HG03432 (cell line): Measurements from ENCODE around the gene CHRM4.

Source experiments
- ATAC-seq: cut with Tn5 transposase; IDR thresholded peaks from one replicate; pipeline ENCODE4 v1.9.1; 2021; ENCODE audit warnings: mild to moderate bottlenecking, moderate library complexity; ENCODE audit not compliant: unreplicated experiment

The CHRM4 gene

DNA sequence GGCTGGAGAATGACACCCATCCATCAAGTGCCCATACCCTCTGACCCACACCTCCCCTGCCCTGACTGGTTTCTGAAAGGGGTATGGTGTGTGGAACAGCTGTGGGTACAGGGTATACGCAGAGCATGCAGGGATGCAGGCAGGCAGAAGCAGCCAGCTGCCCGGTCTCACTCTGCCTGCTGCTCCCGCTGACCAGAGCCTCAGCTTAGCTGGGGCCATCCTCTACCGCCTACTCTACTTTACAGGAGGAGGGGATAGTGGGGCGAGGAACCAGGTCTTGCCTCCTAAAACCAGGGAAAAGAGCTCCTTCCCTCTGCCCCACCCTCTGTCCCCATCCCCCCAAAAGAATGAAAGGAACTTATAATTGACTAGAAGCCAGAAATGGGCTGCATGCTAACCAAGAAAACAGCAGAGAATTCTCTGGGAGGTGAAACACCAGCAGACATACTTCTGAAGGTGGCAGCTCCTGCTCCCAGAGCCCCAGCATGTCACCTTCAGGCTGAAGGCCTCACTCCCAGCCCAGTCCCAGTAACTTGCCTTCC, 13.0 kb upstream of the CHRM4 start:
- no peak for ATAC-seq

DNA sequence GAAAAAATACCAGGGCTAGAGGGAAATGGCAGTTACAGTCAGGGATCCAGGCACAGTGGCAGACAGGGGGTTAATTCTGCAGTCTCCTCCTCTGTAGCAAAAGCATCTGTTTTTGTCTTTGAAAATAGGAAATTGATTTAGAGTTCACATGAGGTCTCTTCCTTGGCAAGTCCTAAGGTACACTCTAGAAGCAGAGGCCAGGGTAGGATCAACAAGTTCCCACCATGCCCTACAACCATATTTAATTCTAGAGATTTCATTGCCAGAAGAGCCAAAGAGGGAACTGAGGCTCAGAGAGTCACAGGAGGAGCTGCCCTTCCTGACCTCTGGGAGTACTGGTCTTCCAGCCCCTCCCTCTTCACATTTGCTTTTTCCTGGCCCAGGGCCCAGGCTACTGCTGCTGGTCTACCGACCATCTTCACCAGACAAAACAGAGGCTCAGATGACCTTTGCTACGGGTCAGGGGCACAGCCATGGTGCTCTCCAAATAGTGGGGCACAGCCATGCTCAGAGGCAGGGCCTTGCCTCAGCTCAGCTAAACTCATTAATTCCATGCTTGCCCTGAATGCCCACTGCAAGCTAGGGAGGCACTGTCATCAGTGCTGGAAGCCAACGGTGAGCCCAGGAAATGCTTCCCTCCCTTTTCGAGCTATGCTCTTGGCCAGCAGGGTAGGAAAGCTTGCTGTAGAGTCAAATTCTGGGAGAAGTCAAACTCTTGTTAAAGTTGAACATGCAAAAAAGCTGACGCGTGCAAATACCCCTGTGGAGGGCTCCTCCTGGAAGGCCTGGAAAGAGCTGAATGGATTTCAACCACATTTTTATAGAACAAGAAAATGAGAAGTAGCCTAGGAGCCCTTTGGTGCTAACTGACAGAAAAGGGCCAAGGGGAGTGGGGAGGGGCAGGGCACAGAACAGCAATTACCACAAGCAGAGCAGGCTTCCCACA, 11.7 kb upstream of the CHRM4 start:
- ATAC-seq, result no peak

DNA sequence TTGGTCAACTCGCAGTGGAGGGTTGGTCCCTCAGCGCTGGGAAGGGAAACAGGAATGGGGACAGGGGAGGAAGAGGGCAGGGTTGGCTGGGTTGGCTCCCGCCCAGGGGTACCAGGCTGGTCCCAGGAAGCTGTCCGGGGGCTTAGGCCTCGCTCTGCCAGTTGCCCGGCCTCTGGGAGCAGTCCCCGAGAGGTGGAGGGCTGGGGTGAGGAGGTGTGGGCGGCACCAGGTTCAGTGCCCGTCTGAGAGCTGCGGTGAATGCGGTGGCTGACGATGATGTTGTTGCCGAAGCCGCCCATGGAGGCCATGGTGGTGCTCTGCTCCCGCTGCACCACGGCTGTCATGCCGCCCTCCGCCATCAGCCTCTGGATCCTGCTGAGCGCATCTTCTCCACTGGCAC, 6.0 kb upstream of the CHRM4 start:
- no peak for ATAC-seq

DNA sequence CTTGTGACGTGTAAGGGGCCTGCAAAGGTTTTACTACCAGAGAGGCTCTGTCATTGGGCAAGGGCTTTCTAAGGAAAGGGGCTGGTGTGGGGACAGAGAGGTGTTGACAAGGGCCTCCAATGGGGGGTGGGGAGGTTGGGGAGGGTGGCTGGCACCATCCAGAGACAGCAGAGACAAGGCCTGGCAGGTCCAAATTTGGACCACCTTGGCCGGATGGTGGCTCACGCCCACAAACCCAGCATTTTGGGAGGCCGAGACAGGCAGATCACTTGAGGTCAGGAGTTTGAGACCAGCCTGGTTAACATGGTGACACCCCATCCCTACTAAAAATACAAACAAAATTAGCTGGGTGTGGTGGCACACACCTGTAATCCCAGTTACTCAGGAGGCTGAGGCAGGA, 2.2 kb upstream of the CHRM4 start:
- no peak for ATAC-seq

DNA sequence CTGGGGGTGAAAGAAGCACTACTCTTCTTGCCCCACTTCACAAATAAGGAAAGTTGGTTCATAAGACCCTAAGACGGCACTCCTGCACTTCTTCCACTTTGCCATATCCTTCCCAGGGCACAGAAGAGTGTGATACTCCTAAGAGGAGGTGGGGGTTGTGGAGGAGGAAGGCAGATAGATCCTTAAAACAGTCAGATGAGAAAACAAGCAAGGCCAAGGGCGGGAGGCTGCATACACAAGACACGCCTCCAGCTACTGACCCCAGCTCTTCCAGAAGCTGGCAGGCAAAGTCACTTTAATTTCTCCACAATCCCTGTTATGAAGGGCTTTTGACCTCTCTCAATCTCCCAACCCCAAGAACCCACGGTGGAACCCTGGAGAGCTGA, 1.6 kb upstream of the CHRM4 start:
- no peak for ATAC-seq

DNA sequence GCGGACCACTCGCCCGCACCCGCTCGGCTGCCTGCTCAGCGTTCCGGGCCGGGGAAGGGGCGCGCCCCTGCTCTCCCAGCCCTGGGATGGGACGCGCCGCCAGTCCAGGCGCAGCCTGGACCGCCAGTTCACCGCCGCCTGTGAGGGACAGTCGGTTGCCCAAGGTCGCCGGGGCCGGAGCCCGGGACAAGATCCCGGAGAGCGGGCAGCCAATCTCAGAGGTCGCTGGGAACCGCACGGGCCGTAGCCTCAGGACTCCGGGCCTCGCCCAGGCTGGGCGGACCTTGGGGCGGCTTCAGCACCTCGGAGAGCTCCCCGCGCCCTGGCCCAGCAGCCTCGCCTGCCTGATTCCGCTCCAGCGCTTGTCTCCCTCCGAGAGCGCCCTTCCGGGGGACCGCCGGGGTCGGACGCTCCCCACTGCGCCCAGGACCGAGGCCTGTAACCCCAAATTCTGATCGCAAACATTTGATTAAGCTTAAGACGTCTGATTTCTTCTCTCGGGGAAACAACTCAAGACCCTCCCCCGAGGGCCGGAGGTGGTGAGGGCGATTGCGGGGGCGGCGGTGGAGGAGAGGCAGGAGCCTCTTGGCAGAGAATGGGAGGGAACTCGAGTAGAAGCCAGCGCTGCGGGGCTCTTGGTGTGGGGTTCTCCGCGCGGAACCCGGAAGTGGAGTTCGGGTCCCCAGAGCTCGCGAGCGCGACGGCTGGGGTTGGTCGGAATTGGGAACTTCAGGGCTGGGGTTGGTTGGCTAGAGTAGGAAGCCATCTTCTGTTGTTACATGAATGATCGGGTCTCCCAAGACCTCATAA, 1.1 kb upstream of the CHRM4 start:
- ATAC-seq, result peak; percentile 68

DNA sequence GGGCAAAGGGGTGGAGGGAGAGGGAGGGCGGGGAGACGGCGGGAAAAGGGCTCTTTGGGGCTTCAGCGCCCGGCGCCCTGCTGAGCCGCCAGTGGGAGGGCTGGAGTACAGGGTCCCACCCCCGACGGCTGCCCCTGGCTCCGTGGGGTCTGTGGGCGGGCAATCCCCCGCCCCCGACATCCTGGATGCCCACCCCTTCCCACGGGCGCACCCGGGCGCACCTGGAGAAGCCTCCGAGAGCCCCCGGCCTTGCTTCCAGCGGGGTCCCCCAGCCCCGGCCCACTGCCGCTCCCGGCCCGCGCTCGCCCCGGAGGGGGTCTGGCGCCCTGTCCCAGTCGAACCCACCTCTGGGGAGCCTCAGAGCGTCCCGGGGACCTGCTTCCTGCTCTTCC, 394 bp downstream of the CHRM4 start:
- no peak for ATAC-seq

DNA sequence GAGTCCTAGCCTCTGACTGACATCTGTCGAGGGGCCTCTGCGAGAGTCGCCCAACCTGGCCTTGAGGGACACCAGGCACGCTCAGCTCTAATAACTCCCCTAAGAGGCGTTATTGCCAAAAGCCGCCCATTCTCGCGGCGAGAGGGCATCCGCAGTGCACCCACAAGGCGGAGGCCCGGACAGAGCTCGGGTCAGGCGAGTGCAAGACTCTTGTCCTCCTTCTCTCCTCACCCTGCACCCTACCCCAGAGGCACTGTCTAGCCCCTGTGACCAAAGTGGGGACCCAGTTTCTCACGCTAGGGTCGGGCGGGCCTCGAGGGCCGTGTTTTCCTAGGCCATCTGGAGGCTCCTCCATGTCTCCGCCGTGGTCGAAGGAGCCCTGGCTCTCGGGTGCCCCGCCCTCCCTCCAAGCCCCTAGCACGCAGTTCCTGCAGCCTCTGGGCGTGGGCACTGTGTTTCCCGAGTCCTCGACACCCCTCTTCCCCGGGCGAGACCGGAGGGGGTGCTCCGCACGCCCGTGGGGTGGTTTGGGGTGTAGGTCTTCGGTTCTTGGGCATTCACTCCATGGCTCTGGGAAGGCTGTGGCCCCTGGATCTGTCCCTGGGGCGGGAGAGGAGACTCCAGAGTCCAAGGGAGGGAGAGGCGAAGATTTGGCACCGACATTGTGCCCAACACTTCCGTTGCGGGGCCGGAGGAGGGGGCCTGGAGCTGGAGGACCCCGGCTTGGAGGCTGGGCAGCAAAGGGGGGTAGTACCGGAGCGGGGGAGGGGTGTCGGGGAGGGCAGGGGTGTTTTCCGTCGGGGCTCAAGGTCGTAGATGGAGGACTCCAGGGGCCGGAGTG, 1.0 kb downstream of the CHRM4 start:
- ATAC-seq, result no peak

DNA sequence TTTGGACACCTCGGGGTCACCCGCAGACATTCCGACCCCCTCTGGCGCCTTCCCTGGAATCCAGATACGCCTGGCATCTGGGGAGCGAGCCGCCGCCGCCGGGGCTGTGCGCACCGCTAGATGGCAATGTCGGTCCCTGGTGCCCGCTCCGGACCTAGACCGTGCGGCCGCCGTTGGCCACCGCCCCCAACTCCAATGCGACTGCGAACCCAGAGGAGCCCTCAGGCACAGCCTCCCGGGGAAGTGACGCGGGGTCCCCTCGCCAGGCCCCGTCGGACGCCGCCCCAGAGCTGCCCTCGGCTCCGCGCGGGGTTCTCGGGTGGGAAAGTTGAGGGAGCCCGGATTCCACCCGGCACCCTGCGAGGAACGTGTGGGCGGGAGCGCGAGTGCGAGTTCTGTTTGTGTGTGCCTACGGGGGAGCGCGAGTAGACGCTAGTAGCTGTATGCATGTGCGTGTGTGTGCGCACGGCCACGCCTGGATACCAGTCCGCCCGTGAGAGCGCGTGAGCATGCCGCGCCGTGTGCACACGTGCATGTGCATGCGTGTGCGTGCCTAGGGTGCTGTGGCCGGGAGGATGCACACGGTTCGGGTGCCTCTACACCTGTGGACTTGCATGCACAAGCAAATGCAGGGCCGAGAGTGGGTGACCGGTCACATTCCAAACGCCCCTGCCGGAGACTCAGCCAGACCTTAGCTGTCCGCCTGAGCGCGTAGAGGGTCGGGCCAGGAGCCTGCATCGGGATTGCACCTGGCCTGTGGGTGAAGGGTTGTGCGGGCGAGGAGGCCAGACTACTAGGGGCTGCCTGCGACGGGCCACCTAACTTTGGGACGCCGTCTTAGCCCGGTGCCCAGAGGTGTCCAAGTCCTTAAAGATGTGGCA, 1.9 kb downstream of the CHRM4 start:
- ATAC-seq, result peak; percentile 65

DNA sequence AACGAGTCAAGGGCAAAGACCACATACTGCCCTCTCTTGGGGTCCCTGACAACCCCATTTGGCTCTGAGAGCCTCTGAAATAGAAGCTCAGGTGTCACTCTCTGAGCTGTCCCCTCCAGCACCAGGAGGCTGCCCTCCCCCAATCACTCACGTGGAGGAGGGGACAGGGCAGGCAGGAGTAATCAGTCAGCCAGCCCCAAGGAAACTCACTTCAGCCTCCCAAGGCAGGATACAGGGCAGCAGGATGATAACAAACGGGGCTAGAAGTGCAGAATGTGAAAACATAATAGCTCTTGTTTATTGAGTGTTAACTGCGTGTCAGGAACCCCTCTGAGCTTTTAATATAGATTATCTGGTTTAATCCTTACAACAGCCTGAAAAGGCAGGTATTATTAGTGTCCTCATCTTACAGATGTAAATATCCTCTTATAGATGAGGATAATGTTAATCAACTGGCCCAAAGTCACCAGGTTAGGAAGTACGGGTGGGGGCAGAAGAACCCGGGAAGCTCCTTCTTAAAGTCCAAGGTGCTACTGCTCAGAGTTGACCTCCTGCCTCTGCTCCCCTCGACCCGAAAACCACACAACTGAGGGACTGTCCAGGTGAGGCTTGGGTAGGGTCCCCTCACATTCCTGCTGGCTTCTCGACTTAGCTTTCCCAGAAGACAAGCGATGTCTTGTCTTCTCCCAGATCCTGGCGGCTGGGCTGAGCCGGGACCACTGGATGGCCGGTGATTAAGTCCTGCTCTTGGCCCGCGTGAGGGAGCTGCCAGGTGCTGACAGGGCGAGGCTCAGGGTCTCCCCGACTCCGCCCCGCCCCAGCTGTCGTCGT, 2.7 kb downstream of the CHRM4 start:
- no peak for ATAC-seq

DNA sequence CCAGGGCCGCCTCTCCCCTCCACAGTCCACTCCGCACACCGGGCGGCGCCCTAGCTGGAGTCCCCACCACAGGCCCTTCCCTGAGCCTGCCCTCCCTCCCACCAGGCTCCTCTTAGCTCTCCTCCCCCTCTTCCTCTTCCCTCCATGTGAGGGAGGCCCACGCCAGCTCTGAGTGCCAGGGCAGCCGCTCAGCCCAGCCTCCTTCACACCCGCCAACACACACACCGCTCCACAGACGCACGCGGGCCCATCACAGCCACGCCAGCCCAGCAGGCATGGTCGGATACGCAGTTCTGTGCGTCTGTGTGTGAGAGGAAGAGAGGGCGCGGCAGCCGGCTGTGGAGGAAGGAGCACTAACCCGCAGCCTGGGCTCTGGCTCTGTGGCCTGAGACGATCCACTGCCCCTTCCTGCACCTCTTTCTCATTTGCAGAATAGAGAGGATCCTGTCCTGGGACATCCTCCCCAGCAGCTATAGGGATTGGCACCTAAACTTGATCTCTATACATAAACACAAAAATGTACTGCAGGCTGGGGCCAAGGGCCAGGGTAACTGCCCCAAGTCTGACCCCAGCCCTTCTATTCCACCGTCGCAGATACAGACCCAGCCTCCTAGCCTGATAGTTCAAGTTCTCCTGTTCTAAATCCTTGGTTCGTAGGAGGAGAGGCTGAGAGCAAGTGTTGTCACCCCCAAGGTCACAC, 3.5 kb downstream of the CHRM4 start:
- ATAC-seq, result no peak

DNA sequence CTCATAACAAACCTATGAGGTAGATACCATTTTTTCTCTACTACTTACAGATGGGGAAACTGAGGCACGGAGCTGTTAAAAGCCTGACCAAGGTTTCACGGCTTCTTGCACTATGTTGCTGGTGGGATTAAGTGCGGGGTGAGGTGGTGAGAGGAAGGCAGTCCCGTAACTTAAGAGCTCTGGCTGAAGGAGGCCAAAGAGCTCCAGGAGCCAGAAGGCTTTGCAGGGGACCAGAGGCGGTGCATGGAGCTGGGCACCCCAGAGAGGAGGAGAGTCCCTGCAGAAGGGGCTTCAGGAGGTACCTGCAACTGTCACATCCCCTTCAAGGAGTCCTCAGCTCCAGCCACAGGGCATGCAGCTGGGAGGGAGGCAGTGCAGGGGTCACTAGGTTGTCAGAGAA, 4.1 kb downstream of the CHRM4 start:
- ATAC-seq, result no peak

DNA sequence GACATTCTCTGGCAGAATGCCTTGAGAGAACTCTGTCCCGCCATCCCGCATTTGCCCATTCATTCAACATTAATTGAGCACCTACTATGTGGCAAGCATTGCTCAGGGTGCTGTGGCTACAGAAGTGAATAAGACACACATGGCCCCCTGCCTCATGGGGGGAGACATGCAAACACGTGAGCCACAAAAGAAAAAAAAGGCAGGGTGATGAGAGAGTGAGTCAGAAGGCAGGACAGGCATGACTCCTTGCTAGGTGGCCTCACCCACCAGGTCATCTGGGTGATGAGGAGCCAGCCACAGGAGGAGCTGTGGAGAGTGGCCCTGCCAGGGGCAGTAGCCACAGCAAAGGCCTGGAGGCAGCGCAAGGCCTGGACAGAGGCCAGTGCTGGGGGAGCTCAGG, 4.9 kb downstream of the CHRM4 start:
- ATAC-seq, result no peak

DNA sequence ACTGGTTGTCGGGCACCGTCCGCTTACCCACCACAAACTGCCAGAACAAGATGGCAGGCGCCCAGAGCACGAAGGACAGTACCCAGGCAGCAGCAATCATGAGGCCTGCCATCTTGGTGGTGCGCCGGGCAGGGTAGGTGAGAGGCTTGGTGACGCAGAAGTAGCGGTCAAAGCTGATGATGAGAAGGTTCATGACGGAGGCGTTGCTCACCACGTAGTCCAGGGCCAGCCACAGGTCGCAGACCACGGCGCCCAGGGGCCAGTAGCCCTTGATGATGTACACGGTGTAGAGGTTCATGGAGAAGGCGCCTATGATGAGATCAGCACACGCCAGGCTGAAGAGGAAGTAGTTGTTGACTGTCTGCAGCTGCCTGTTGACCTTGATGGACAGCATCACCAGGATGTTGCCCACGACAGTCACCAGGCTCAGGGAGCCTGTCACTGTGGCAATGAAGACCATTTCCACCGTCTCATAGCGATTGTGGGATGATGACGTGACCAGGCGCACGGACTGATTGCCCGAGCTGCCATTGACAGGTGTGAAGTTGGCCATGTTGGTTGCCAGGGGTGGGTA, 5.5 kb downstream of the CHRM4 start:
- ATAC-seq, result no peak

DNA sequence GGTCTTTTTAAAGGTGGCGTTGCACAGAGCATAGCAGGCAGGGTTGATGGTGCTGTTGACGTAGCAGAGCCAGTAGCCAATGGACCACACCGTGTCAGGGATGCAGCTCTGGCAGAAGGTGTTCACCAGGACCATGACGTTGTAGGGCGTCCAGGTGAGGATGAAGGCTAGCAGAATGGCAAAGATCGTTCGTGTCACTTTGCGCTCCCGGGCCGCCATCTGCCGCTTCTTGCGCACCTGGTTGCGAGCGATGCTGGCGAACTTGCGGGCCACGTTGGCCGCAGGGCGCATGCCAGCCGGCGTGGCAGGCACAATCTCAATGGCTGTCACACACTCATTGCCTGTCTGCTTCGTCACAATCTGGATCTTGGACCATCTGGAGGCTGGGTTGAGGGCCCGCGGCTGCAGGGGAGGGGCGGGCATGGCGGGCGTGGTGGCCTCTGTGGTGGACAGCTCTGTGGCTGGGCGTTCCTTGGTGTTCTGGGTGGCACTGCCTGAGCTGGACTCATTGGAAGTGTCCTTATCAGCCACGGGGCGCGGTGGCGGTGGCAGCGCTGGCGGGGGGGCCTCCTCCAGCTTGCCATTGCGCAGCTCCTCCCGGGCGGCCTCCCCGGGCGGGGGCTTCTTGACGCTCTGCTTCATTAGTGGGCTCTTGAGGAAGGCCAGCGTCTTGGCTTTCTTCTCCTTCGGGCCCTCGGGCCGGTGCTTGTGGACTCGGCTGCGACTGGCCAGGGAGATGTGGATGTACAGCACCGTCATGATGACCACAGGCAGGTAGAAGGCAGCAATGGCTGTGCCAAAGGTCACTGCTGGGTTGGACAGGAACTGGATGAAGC, 6.2 kb downstream of the CHRM4 start:
- ATAC-seq, result no peak

DNA sequence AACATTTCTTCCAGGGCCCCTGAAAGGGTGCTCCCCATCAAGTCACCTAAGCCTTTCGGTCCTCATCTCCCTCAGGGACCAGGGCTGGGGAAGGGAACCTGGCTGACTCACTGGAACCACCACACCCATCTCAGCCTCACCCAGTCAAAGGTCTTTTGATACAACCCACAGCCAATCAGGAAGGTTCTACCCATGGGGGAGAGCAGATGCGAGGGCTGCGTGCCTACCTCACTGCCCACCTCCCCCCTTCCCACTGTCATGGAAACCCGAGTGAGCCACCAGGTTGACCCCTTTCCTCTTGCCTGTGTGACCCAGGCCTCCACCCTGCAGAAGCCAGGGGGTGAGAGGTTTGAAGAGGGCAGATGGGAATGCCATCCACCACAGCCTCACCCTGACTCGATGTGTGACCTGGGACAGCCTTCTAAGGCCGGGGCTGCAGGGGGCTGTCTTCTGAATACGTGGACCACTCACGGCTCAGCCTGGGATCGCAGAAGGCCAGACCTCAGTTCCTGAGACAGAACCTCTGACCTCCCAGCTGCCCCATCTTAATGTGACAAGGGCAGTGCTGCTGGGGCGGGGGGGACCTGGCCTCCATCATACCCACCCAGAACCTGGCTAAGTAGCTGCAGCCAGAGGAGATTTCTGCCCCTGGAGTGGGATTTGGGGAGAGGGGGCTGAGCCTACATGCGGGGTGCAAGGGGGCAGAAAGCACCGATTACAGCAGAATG, 7.4 kb downstream of the CHRM4 start:
- no peak for ATAC-seq

DNA sequence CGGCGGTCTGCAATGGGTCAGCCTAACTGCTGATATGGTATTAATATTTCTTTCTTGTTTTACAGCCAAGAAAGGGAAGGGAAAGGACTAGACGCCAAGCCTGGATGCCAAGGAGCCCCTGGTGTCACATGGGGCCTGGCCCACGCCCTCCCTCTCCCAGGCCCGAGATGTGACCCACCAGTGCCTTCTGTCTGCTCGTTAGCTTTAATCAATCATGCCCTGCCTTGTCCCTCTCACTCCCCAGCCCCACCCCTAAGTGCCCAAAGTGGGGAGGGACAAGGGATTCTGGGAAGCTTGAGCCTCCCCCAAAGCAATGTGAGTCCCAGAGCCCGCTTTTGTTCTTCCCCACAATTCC, 8.2 kb downstream of the CHRM4 start:
- no peak for ATAC-seq
